Peyer's patch (tissue), 4 donors: ENCODE measurements around the gene CLEC7A. TPM values are rescaled to one million over a fixed set of nuclear protein-coding genes. Genes with fewer than 3 reads are reported as not detected.

Source experiments
- DNase-seq, 3 donors: peaks; one replicate each; pipeline ENCODE4 v3.0.0-alpha.2; 2017 to 2019
- H3K27ac ChIP-seq, 4 donors: fragments of 200-600 bp; sonication (generic); one replicate each; pipeline ENCODE4 v1.5.1; 2016 to 2019
- H3K27me3 ChIP-seq, 2 donors: fragments of 200-600 bp; sonication (generic); one replicate each; pipeline ENCODE4 v1.5.1; 2019
- H3K36me3 ChIP-seq, 3 donors: fragments of 200-600 bp; sonication (generic); one replicate each; pipeline ENCODE4 v1.5.1; 2016 to 2019
- H3K4me1 ChIP-seq, 4 donors: fragments of 200-600 bp; sonication (generic); one replicate each; pipeline ENCODE4 v1.5.1; 2016 to 2019
- H3K4me3 ChIP-seq, 4 donors: fragments of 200-600 bp; sonication (generic); 1 replicate in 3 of 4; 2 replicates in 1 of 4; pipeline ENCODE4 v1.5.1; 2016 to 2019; ENCODE audit warnings: mild to moderate bottlenecking in 1 of 4
- H3K9me3 ChIP-seq, 4 donors: fragments of 200-600 bp; sonication (generic); one replicate each; pipeline ENCODE4 v1.5.1; 2016 to 2019; ENCODE audit warnings: mild to moderate bottlenecking in 1 of 4
- CTCF ChIP-seq, 6 experiments: fragments of 450-650 bp in 4 of 6; fragments of 200-600 bp in 2 of 6; sonication (generic) in 1 of 6; IDR thresholded peaks; one replicate each; pipeline ENCODE4 v1.5.1; 2017 to 2019; ENCODE audit warnings: antibody characterized with exemption in 6 of 6, mild to moderate bottlenecking in 3 of 6, moderate library complexity in 1 of 6
- POLR2A ChIP-seq, 2 donors: fragments of 450-650 bp; IDR thresholded peaks; one replicate each; pipeline ENCODE4 v1.5.1; 2017; ENCODE audit warnings: antibody characterized with exemption in 2 of 2, mild to moderate bottlenecking in 2 of 2, moderate library complexity in 2 of 2
- total RNA-seq, 4 donors: library from RNA; depleted of rRNA; stranded (reverse); fragments of >200 nt; gene quantifications; one replicate each; pipeline ENCODE4 v1.1.0, GENCODE V29; 2016

The CLEC7A gene
- total RNA-seq, 4 donors from 2014 or later: 1.7 to 6.6 (median 3.2) TPM

DNA sequence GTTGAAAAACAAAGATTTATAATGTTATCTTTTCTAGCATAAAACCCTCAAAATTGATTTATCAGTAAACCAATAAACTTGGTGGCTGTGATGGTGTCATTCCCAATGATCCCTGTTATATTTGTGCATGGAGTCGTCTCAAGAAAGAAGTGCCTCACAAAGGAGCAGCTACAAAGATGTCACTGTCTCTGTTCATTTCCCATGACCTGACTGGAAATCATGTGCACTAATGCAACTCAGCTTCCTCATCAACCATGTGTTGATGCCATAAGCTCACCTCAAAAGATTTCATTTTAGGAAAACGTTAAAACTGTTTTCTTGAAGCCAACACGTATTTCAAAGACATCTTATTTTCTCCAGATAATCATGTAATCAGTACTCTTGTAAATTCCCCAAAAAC, 60.0 kb downstream of the CLEC7A start:
- Histone ChIP-seq H3K9me3 (no peaks in the 10 kb centered on the region), H3K27me3 (no peaks in the 10 kb centered on the region), H3K4me1 (no peaks in the 10 kb centered on the region), H3K4me3 (no peak overlapping the region), H3K27ac (no peak overlapping the region), H3K36me3 (no peaks in the 10 kb centered on the region)
- TF ChIP-seq POLR2A (IDR thresholded peaks at IDR 0.05): no peak
- no peak for TF ChIP-seq CTCF (IDR thresholded peaks at IDR 0.05)
- DNase-seq: no peak

- Histone ChIP-seq H3K27me3 (no peaks in the 10 kb centered on the region), H3K9me3 (no peaks in the 10 kb centered on the region), H3K4me1 (no peaks in the 10 kb centered on the region), H3K27ac (peak overlapping the region in 3 of 4 donors; percentile 21 to 54 (median 42)), H3K36me3 (no peaks in the 10 kb centered on the region), H3K4me3 (no peak overlapping the region)
- DNase-seq: no peak
- TF ChIP-seq POLR2A (IDR thresholded peaks at IDR 0.05) (no peak), CTCF (IDR thresholded peaks at IDR 0.05) (no peak)
Observed at GRCh38 chr12:10069099-10069498, 60.9 kb downstream of the CLEC7A start.

GRCh38 chr12:10068644-10069043, 61.4 kb downstream of the CLEC7A start:
- DNase-seq: no peak
- H3K4me1 ChIP-seq: no peaks in the 10 kb centered on the region
- no peak overlapping the region for H3K4me3 ChIP-seq
- no peaks in the 10 kb centered on the region for H3K36me3 ChIP-seq
- H3K27ac ChIP-seq: peak overlapping the region; percentile 21 to 54 (median 32)
- TF ChIP-seq POLR2A (IDR thresholded peaks at IDR 0.05) (no peak), CTCF (IDR thresholded peaks at IDR 0.05) (no peak)
- no peaks in the 10 kb centered on the region for H3K27me3 ChIP-seq
- no peaks in the 10 kb centered on the region for H3K9me3 ChIP-seq

DNA sequence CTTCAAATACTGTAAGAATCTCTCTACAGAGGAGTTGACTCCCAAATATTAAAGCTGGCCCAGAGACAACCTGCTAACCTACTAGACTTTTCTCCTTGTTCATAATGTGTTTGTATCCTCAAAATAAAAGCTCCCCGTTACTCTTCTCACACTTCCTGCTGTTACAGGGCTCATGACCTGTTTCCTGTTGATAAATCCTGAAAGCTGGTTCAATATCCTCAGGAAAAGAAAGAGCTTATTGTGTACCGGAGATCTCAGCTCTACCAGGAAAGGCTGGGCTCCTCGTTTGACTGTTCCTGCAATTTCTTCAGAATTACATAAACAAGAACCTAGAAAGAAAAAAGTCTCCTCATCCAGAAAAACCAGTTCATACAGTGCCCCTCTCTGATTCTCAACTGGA, 62.1 kb downstream of the CLEC7A start:
- no peaks in the 10 kb centered on the region for H3K27me3 ChIP-seq
- peak overlapping the region in 3 of 4 donors; percentile 21 to 54 (median 42) for H3K27ac ChIP-seq
- no peak for DNase-seq
- no peak overlapping the region for H3K4me3 ChIP-seq
- TF ChIP-seq POLR2A (IDR thresholded peaks at IDR 0.05) (no peak), CTCF (IDR thresholded peaks at IDR 0.05) (no peak)
- no peaks in the 10 kb centered on the region for H3K9me3 ChIP-seq
- H3K36me3 ChIP-seq: no peaks in the 10 kb centered on the region
- no peaks in the 10 kb centered on the region for H3K4me1 ChIP-seq

GRCh38 chr12:10067264-10067663, 62.7 kb downstream of the CLEC7A start:
- Histone ChIP-seq H3K27me3 (no peaks in the 10 kb centered on the region), H3K27ac (peak overlapping the region in 1 of 4 donors; percentile 6), H3K9me3 (no peaks in the 10 kb centered on the region), H3K4me1 (no peaks in the 10 kb centered on the region), H3K4me3 (no peak overlapping the region), H3K36me3 (no peaks in the 10 kb centered on the region)
- no peak for DNase-seq
- TF ChIP-seq CTCF (IDR thresholded peaks at IDR 0.05) (no peak), POLR2A (IDR thresholded peaks at IDR 0.05) (no peak)

Other genes with a start within 250 kb of the CLEC7A start
- not detected for gene KLRF2, start 248.7 kb downstream of the CLEC7A start, total RNA-seq
- not detected for gene CLEC2A, start 197.8 kb downstream of the CLEC7A start, total RNA-seq
- 10 to 100 TPM in 1 of 4 donors, not detected in 3; 10.7 TPM for gene CLEC12A, start 158.8 kb downstream of the CLEC7A start, total RNA-seq
- not detected for gene CLEC1B, start 131.1 kb downstream of the CLEC7A start, total RNA-seq
- not detected for gene CLEC12B, start 119.6 kb downstream of the CLEC7A start, total RNA-seq
- gene CLEC9A, start 99.5 kb downstream of the CLEC7A start, total RNA-seq: 1 to 10 TPM in 1 of 4 donors, not detected in 3; 2.5 TPM
- gene CLEC1A, start 31.2 kb downstream of the CLEC7A start, total RNA-seq: 1 to 10 TPM in 1 of 4 donors, not detected in 3; 2.1 TPM
- gene OLR1, start 41.9 kb upstream of the CLEC7A start, total RNA-seq: not detected
- not detected for gene TMEM52B, start 48.8 kb upstream of the CLEC7A start, total RNA-seq
- 100 to 1,000 TPM in 1 of 4 donors, 10 to 100 TPM in 3; 47.4 to 138 (median 70.2) TPM for gene GABARAPL1, start 82.7 kb upstream of the CLEC7A start, total RNA-seq
- gene KLRD1, start 177.7 kb upstream of the CLEC7A start, total RNA-seq: 1 to 10 TPM in 3 of 4 donors, under 1 TPM in 1; under 0.01 to 8.4 (median 5.4) TPM